H1 (cell line): Measurements from ENCODE around the gene TNPO3. TPM values are rescaled to one million over a fixed set of nuclear protein-coding genes. Genes with fewer than 3 reads are reported as not detected.

Experiments used
- CTCF ChIA-PET: fragments of 300-600 bp; sonication (Branson Sonifier 250); formaldehyde crosslinking; loops from one replicate; lab custom pipeline; 2021; ENCODE audit not compliant: partially characterized antibody; lab: Charles Lee
- POLR2A ChIA-PET: fragments of 300-600 bp; sonication (Branson Sonifier 250); formaldehyde crosslinking; loops from one replicate; lab custom pipeline; 2021; ENCODE audit warnings: inconsistent platforms; ENCODE audit not compliant: partially characterized antibody; lab: Charles Lee
- DNase-seq, 2 experiments: peaks; one replicate each; pipeline versions ENCODE4 v3.0.0 to v3.0.0-alpha.2; 2010 to 2022; ENCODE audit warnings: low spot score in 2 of 2, low read depth in 1 of 2, mixed read lengths in 1 of 2
- FAIRE-seq: peaks from 2 replicates; lab custom pipeline; 2011; peaks lifted over from hg19 to GRCh38; lab: Jason Lieb, UNC
- H2AFZ ChIP-seq: 2 replicates; pipeline ENCODE4 v1.8.1; 2012; ENCODE audit warnings: low read length, inconsistent platforms
- H2AK5ac ChIP-seq: 2 replicates; pipeline ENCODE4 v1.6.1; 2013; ENCODE audit warnings: low read depth, low read length
- H2BK120ac ChIP-seq: replicated peaks from 2 replicates; pipeline ENCODE3; 2013; ENCODE audit warnings: low read depth, low read length, inconsistent platforms
- H2BK12ac ChIP-seq: 2 replicates; pipeline ENCODE4 v1.6.1; 2013; ENCODE audit warnings: low read depth, low read length
- H2BK15ac ChIP-seq: 2 replicates; pipeline ENCODE4 v1.6.1; 2013; ENCODE audit warnings: low read length
- H2BK20ac ChIP-seq: 2 replicates; pipeline ENCODE4 v1.6.1; 2013; ENCODE audit warnings: low read length
- H2BK5ac ChIP-seq: 2 replicates; pipeline ENCODE4 v1.6.1; 2013; ENCODE audit warnings: low read depth, low read length
- H3K14ac ChIP-seq: 2 replicates; pipeline ENCODE4 v1.6.1; 2013; ENCODE audit warnings: inconsistent platforms; ENCODE audit not compliant: insufficient read length
- H3K18ac ChIP-seq: 2 replicates; pipeline ENCODE4 v1.6.1; 2013; ENCODE audit warnings: low read length; ENCODE audit errors: extremely low read depth
- H3K23ac ChIP-seq: 2 replicates; pipeline ENCODE4 v1.6.1; 2013; ENCODE audit warnings: inconsistent platforms; ENCODE audit not compliant: insufficient read length
- H3K23me2 ChIP-seq: 2 replicates; pipeline ENCODE4 v1.6.1; 2013; ENCODE audit warnings: low read depth, low read length
- H3K27ac ChIP-seq: 2 replicates; pipeline ENCODE4 v1.6.1; 2011; ENCODE audit warnings: low read depth, low read length, inconsistent platforms
- H3K27me3 ChIP-seq, 4 experiments: replicated peaks in 1 of 4; 1 replicate in 1 of 4; 2 replicates in 3 of 4; pipeline versions ENCODE4 v1.6.1 to v1.8.1; 2011 to 2013; ENCODE audit warnings: low read length in 3 of 4, mild to moderate bottlenecking in 3 of 4, inconsistent platforms in 2 of 4, mixed read lengths in 2 of 4, moderate library complexity in 1 of 4; ENCODE audit not compliant: control insufficient read depth in 3 of 4, insufficient read depth in 3 of 4; ENCODE audit errors: extremely low read depth in 1 of 4
- H3K36me3 ChIP-seq, 4 experiments: 2 replicates each; pipeline versions ENCODE4 v1.6.1 to v1.8.1; 2011 to 2013; ENCODE audit warnings: mild to moderate bottlenecking in 4 of 4, low read length in 3 of 4, moderate library complexity in 2 of 4, control low read depth in 1 of 4, inconsistent platforms in 1 of 4; ENCODE audit not compliant: insufficient read depth in 4 of 4, control insufficient read depth in 2 of 4
- H3K4ac ChIP-seq: replicated peaks from 2 replicates; pipeline ENCODE3; 2013; ENCODE audit warnings: low read length, low read depth, mixed read lengths, inconsistent platforms; ENCODE audit not compliant: insufficient read length
- H3K4me1 ChIP-seq, 4 experiments: replicated peaks in 1 of 4; 1 replicate in 1 of 4; 2 replicates in 3 of 4; pipeline versions ENCODE4 v1.6.1 to v1.8.1; 2011 to 2013; ENCODE audit warnings: low read length in 3 of 4, inconsistent platforms in 2 of 4, mixed read lengths in 1 of 4; ENCODE audit not compliant: insufficient read depth in 4 of 4, control insufficient read depth in 3 of 4
- H3K4me2 ChIP-seq, 2 experiments: 2 replicates each; pipeline versions ENCODE4 v1.6.1 to v1.8.1; 2011 to 2013; ENCODE audit warnings: low read depth in 2 of 2, low read length in 2 of 2, control low read depth in 1 of 2, inconsistent platforms in 1 of 2, mild to moderate bottlenecking in 1 of 2; ENCODE audit not compliant: insufficient read depth in 1 of 2
- H3K4me3 ChIP-seq, 4 experiments: fragments of 200-600, 300-600 bp in 1 of 4; sonication (generic), shearing (Covaris generic), sonication (Bioruptor Twin) in 1 of 4; 2 replicates each; pipeline versions ENCODE4 v1.5.1 to v1.8.1; 2011 to 2016; ENCODE audit warnings: low read length in 4 of 4, low read depth in 3 of 4, control low read depth in 2 of 4, inconsistent platforms in 2 of 4, mild to moderate bottlenecking in 2 of 4, mixed read lengths in 1 of 4, moderate library complexity in 1 of 4; ENCODE audit not compliant: insufficient read depth in 2 of 4; ENCODE audit errors: extremely low read depth in 1 of 4
- H3K56ac ChIP-seq: replicated peaks from 2 replicates; pipeline ENCODE3; 2013; ENCODE audit warnings: low read depth, mild to moderate bottlenecking, mixed read lengths, low read length, inconsistent platforms; ENCODE audit not compliant: insufficient read length
- H3K79me1 ChIP-seq: 2 replicates; pipeline ENCODE4 v1.6.1; 2013; ENCODE audit warnings: low read depth, low read length, control low read depth
- H3K79me2 ChIP-seq, 2 experiments: 2 replicates each; pipeline versions ENCODE4 v1.6.1 to v1.8.1; 2012 to 2013; ENCODE audit warnings: low read length in 2 of 2, mild to moderate bottlenecking in 2 of 2, inconsistent platforms in 1 of 2; ENCODE audit not compliant: insufficient read depth in 2 of 2, control insufficient read depth in 1 of 2
- H3K9ac ChIP-seq, 4 experiments: replicated peaks in 1 of 4; 1 replicate in 1 of 4; 2 replicates in 3 of 4; pipeline versions ENCODE4 v1.6.1 to v1.8.1; 2011 to 2013; ENCODE audit warnings: low read depth in 3 of 4, low read length in 3 of 4, control low read depth in 2 of 4, mild to moderate bottlenecking in 2 of 4, moderate library complexity in 2 of 4, inconsistent platforms in 1 of 4; ENCODE audit errors: extremely low read depth in 1 of 4
- H3K9me3 ChIP-seq, 2 experiments: 2 replicates each; pipeline versions ENCODE4 v1.6.1 to v1.8.1; 2012 to 2013; ENCODE audit warnings: mild to moderate bottlenecking in 2 of 2, moderate library complexity in 2 of 2, control low read depth in 1 of 2, inconsistent platforms in 1 of 2, low read depth in 1 of 2, low read length in 1 of 2, mixed read lengths in 1 of 2; ENCODE audit not compliant: insufficient read depth in 2 of 2
- H4K20me1 ChIP-seq, 2 experiments: replicated peaks in 1 of 2; 2 replicates each; pipeline versions ENCODE3 to v1.8.1; 2011 to 2013; ENCODE audit warnings: inconsistent platforms in 2 of 2, low read length in 2 of 2, mild to moderate bottlenecking in 1 of 2; ENCODE audit not compliant: insufficient read depth in 2 of 2, control insufficient read depth in 1 of 2
- H4K5ac ChIP-seq: 2 replicates; pipeline ENCODE4 v1.6.1; 2013; ENCODE audit warnings: low read length, low read depth, mixed read lengths, inconsistent platforms; ENCODE audit not compliant: insufficient read length
- H4K8ac ChIP-seq: 2 replicates; pipeline ENCODE4 v1.8.0; 2013; ENCODE audit warnings: mild to moderate bottlenecking, moderate library complexity, low read length, inconsistent platforms; ENCODE audit not compliant: insufficient read depth; ENCODE audit errors: extremely low read depth
- H4K91ac ChIP-seq: replicated peaks from 2 replicates; pipeline ENCODE3; 2013; ENCODE audit warnings: low read length, mixed read lengths, inconsistent platforms; ENCODE audit not compliant: insufficient read length
- ASH2L ChIP-seq: fragments of 200-600, 300-600 bp; sonication (generic); IDR thresholded peaks from one replicate; pipeline ENCODE4 v1.7.1; 2017; ENCODE audit warnings: low read length
- JUND ChIP-seq: IDR thresholded peaks from 2 replicates; pipeline ENCODE4 v1.6.1; 2011; ENCODE audit warnings: mild to moderate bottlenecking, improper control_type of control experiment, low read length
- KDM1A ChIP-seq: fragments of 200-600, 300-600 bp; sonication (generic); IDR thresholded peaks from 2 replicates; pipeline ENCODE4 v1.7.1; 2016; ENCODE audit warnings: mild to moderate bottlenecking, low read length, borderline replicate concordance
- POLR2A ChIP-seq, 2 experiments: IDR thresholded peaks; 1 replicate in 1 of 2; 2 replicates in 1 of 2; pipeline ENCODE4 v1.6.1; 2011; ENCODE audit warnings: low read depth in 2 of 2, low read length in 2 of 2, mild to moderate bottlenecking in 2 of 2; ENCODE audit errors: control extremely low read depth in 1 of 2
- POLR2AphosphoS5 ChIP-seq: IDR thresholded peaks from 2 replicates; pipeline ENCODE4 v1.6.1; 2011; ENCODE audit warnings: low read depth, low read length
- TEAD4 ChIP-seq: IDR thresholded peaks from 2 replicates; pipeline ENCODE4 v1.6.1; 2012; ENCODE audit warnings: low read depth, low read length, inconsistent platforms, mixed read lengths
- WGBS, 2 experiments: shearing (Covaris generic) in 1 of 2; methylation state at CpG; one replicate each; pipeline versions ENCODE4 v1.1.6 to v1.1.7; 2013 to 2015; ENCODE audit warnings: low lambda C conversion rate in 2 of 2, mixed read lengths in 2 of 2, inconsistent platforms in 1 of 2, low coverage in 1 of 2, missing lambda C conversion rate in 1 of 2; ENCODE audit not compliant: insufficient replicate concordance in 2 of 2, insufficient coverage in 1 of 2, insufficient read length in 1 of 2; ENCODE audit errors: extremely low coverage in 1 of 2, missing lambda C conversion rate in 1 of 2; 5-methylcytosine and 5-hydroxymethylcytosine counted together
- polyA plus RNA-seq, 7 experiments: library from polyadenylated mRNA; depleted of rRNA in 3 of 7; stranded (reverse) in 5 of 7; unstranded in 2 of 7; fragments of >200 nt in 5 of 7; fragments of 200-250 nt in 2 of 7; gene quantifications; 1 replicate in 5 of 7; 2 replicates in 1 of 7; 4 replicates in 1 of 7; pipeline versions ENCODE4 v1.2.1 to v1.2.3, GENCODE V29; 2011 to 2013; ENCODE audit warnings: missing spikeins in 2 of 7, mixed read lengths in 2 of 7
- total RNA-seq: library from RNA; stranded (reverse); fragmentation: NEBNext Ultra II Directional; extraction: Animal tissue kit (Norgen Biotek cat#: 25700); gene quantifications from 2 replicates; pipeline ENCODE4 v1.2.1, GENCODE V29; 2021

Gene TNPO3
- total and polyA plus RNA-seq, 2 of the 8 experiments (the other 6 are each of a cell fraction or from before 2014, with no cell fraction given): 67.6 to 99.2 TPM

DNA sequence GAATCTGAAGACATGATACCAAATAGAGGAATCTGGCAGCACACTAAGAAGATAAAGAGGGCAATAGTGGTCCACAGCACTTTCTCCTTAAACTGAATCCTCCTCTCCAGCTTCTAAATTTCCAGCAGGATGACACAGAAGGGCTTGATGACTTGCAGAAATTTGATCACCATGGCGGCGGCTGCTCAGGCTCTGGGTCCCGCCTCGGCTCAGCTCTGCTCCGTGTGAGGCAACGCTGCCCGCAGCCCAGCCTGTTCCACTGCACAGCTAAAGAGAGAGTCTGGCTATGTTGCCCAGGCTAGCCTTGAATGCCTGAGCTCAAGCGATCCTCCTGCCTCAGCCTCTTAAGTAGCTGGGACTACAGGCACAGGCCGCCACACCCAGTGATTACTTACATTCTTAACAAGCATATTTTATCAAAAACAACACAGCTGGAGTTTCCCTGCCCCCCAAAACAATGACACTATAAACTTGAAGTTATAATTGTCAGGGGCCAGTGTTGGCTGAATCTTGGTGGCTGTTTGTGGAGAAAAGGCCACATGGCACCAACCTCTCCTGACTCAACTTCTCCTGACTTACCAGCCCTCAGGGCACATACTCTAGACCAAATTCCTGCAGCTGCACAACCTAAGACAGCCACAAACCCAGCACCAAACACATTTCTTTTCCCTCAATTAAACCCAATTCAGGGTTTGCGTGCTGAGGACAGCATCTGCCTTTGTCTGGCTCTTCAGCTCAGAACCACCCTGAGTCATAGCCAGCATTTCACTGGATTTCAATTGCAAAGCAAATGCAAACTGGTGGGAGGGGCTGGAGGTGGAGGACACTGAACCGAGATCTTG is 11.6 kb upstream of the TNPO3 start:
- WGBS, 2 experiments: 72% methylated on average over 11 of the region's 11 CpGs; no CpG with 5 or more reads in 1 of the 2 experiments
- H2AFZ ChIP-seq: peak overlapping the region; percentile 96
- no peak for DNase-seq

More for the DNA sequence above, 11.6 kb upstream of the TNPO3 start:
- TF ChIP-seq ASH2L: peak; percentile 32
- 0 out of 2 replicates have a peak, but pooled peaks have one; percentile 46 for TF ChIP-seq POLR2AphosphoS5
- TF ChIP-seq TEAD4: no peak
- TF ChIP-seq POLR2A (IDR thresholded peaks at IDR 0.05; ENCODE audit: control extremely low read depth in 1 of 2, low read depth in 2 of 2, low read length in 2 of 2): peak in 1 of 2 experiments; percentile 61; a peak in 1 of 3 replicates
- TF ChIP-seq JUND: peak; percentile 58; the same call in 1 of the 2 replicates
- TF ChIP-seq KDM1A: peak; percentile 57
- peaks cover 3 to 5% of the 10 kb centered on the region in 2 experiments; a peak in 2 of 4 replicates for H3K9me3 ChIP-seq
- no peak overlapping the region for H3K4ac ChIP-seq
- H3K4me1 ChIP-seq: peaks cover 0 to 10% (median 5%) of the 10 kb centered on the region in 4 experiments; a peak in 4 of 7 replicates
- H3K9ac ChIP-seq: no peak overlapping the region
- peak overlapping the region; percentile 1 for H4K5ac ChIP-seq
- no peak overlapping the region; the same call in 1 of the 2 replicates for H2BK15ac ChIP-seq
- no peaks in the 10 kb centered on the region for H3K27me3 ChIP-seq
- no peak overlapping the region for H3K23ac ChIP-seq
- CTCF ChIA-PET: interaction anchor here (0.9 to 4.1 kb wide), 5 partner anchors 11 to 144 kb away, joined by 3 to 22 read pairs (median 4); partner anchors contain the start of gene TNPO3
- no peak overlapping the region for H2AK5ac ChIP-seq
- peak overlapping the region; percentile 82 for H2BK120ac ChIP-seq
- peak overlapping the region; percentile 56 for H3K18ac ChIP-seq
- peak overlapping the region; percentile 57; the same call in 1 of the 2 replicates for H2BK5ac ChIP-seq
- H3K79me2 ChIP-seq: no peaks in the 10 kb centered on the region
- H3K14ac ChIP-seq: no peak overlapping the region
- H4K20me1 ChIP-seq: no peaks in the 10 kb centered on the region
- H2BK20ac ChIP-seq: peak overlapping the region; percentile 81; the same call in 1 of the 2 replicates
- peak overlapping the region; percentile 83; the same call in 1 of the 2 replicates for H2BK12ac ChIP-seq
- POLR2A ChIA-PET: interaction anchor here (0.8 to 9.7 kb wide), 5 partner anchors 9 to 267 kb away, joined by 3 to 94 read pairs (median 3); partner anchors contain the start of gene TNPO3
- no peaks in the 10 kb centered on the region for H3K23me2 ChIP-seq
- no peak overlapping the region for H3K4me3 ChIP-seq
- H3K79me1 ChIP-seq: no peaks in the 10 kb centered on the region
- H3K4me2 ChIP-seq: peak overlapping the region in 1 of 2 experiments; percentile 32; a peak in 2 of 4 replicates
- H3K27ac ChIP-seq: no peak overlapping the region; the same call in 1 of the 2 replicates
- H4K8ac ChIP-seq: no peak overlapping the region
- H3K36me3 ChIP-seq: no peaks in the 10 kb centered on the region
- peak; percentile 76 for FAIRE-seq
- peak overlapping the region; percentile 48 for H3K56ac ChIP-seq
- peak overlapping the region; percentile 70 for H4K91ac ChIP-seq
